HAP-1 (cell line): ENCODE data around the gene USP6.
A peak's percentile ranks its signal among the peaks of the same experiment; 100 is the strongest.
"Not testable (repeated sequence)": the region's sequence is repeated elsewhere in the genome, so short reads cannot be mapped to it uniquely, and the experiment has no call there.

Experiments used
- DNase-seq, 2 experiments: peaks; one replicate each; pipeline ENCODE4 v3.0.0-alpha.2; 2016 to 2020; ENCODE audit warnings: low spot score in 2 of 2
- H3K27me3 ChIP-seq: fragments of 250-450 bp; sonication (Bioruptor Pico); 2 replicates; pipeline ENCODE4 v1.5.1; 2020; ENCODE audit warnings: low read depth, mild to moderate bottlenecking, moderate library complexity
- H3K36me3 ChIP-seq: fragments of 250-450 bp; sonication (Bioruptor Pico); replicated peaks from 2 replicates; pipeline ENCODE4 v1.5.1; 2020; ENCODE audit warnings: mild to moderate bottlenecking
- H3K4me1 ChIP-seq: fragments of 250-450 bp; sonication (Bioruptor Pico); 2 replicates; pipeline ENCODE4 v1.5.1; 2020; ENCODE audit warnings: mild to moderate bottlenecking
- H3K4me3 ChIP-seq: fragments of 250-450 bp; sonication (Bioruptor Pico); 2 replicates; pipeline ENCODE4 v1.5.1; 2020; ENCODE audit warnings: mild to moderate bottlenecking, moderate library complexity
- H3K9me3 ChIP-seq: fragments of 250-450 bp; sonication (Bioruptor Pico); 2 replicates; pipeline ENCODE4 v1.5.1; 2020; ENCODE audit warnings: mild to moderate bottlenecking, moderate library complexity
- in situ Hi-C: fragments of 300-500 bp; cut with MboI; formaldehyde crosslinking; loops from 3 replicates; pipeline ENCODE4 v1.14.3; 2020; ENCODE audit warnings: low sequenced_read_pairs, inconsistent platforms, mixed read lengths

Gene USP6

GRCh38 chr17:5135131-5135712 lies 19.4 kb downstream of the USP6 start:
- H3K36me3 ChIP-seq, in situ Hi-C loops, DNase-seq, H3K4me1 ChIP-seq, H3K27me3 ChIP-seq, H3K4me3 ChIP-seq, H3K9me3 ChIP-seq: not testable (repeated sequence)

GRCh38 chr17:5135726-5136579 lies 20.1 kb downstream of the USP6 start:
- no peaks in the 10 kb centered on the region for H3K27me3 ChIP-seq
- no peaks in the 10 kb centered on the region for H3K9me3 ChIP-seq
- no peaks in the 10 kb centered on the region for H3K36me3 ChIP-seq
- peak in 1 of 2 experiments; percentile 3 for DNase-seq
- no peaks in the 10 kb centered on the region for H3K4me1 ChIP-seq
- in situ Hi-C loops: no loop called here
- no peak overlapping the region for H3K4me3 ChIP-seq

- H3K4me1 ChIP-seq, H3K36me3 ChIP-seq, H3K9me3 ChIP-seq, H3K27me3 ChIP-seq, DNase-seq, in situ Hi-C loops, H3K4me3 ChIP-seq: not testable (repeated sequence)
Observed at GRCh38 chr17:5136580-5137412, 21.0 kb downstream of the USP6 start.

- H3K27me3 ChIP-seq, H3K4me3 ChIP-seq, H3K9me3 ChIP-seq, H3K36me3 ChIP-seq, H3K4me1 ChIP-seq, DNase-seq, in situ Hi-C loops: not testable (repeated sequence)
Observed at GRCh38 chr17:5137511-5138197, 21.8 kb downstream of the USP6 start.

GRCh38 chr17:5138198-5138544 lies 22.3 kb downstream of the USP6 start:
- H3K4me1 ChIP-seq, H3K4me3 ChIP-seq, DNase-seq, in situ Hi-C loops, H3K36me3 ChIP-seq, H3K9me3 ChIP-seq, H3K27me3 ChIP-seq: not testable (repeated sequence)

- H3K36me3 ChIP-seq: no peaks in the 10 kb centered on the region
- H3K9me3 ChIP-seq: no peaks in the 10 kb centered on the region
- H3K4me1 ChIP-seq: no peaks in the 10 kb centered on the region
- H3K27me3 ChIP-seq: no peaks in the 10 kb centered on the region
- H3K4me3 ChIP-seq: no peak overlapping the region
- no peak for DNase-seq
- in situ Hi-C loops: no loop called here
Observed at GRCh38 chr17:5138616-5139457, 23.0 kb downstream of the USP6 start.

GRCh38 chr17:5139458-5139732 lies 23.6 kb downstream of the USP6 start:
- DNase-seq: no peak
- Histone ChIP-seq H3K36me3 (no peaks in the 10 kb centered on the region), H3K4me3 (no peak overlapping the region), H3K27me3 (no peaks in the 10 kb centered on the region), H3K9me3 (no peaks in the 10 kb centered on the region), H3K4me1 (no peaks in the 10 kb centered on the region)
- in situ Hi-C loops: no loop called here

- H3K4me1 ChIP-seq, H3K4me3 ChIP-seq, H3K36me3 ChIP-seq, H3K9me3 ChIP-seq, DNase-seq, in situ Hi-C loops, H3K27me3 ChIP-seq: not testable (repeated sequence)
Observed at GRCh38 chr17:5142877-5143276, 27.0 kb downstream of the USP6 start.

GRCh38 chr17:5146122-5146521 lies 30.3 kb downstream of the USP6 start:
- H3K4me1 ChIP-seq, DNase-seq, H3K9me3 ChIP-seq, H3K36me3 ChIP-seq, in situ Hi-C loops, H3K4me3 ChIP-seq, H3K27me3 ChIP-seq: not testable (repeated sequence)

- H3K4me1 ChIP-seq, H3K27me3 ChIP-seq, in situ Hi-C loops, H3K36me3 ChIP-seq, H3K4me3 ChIP-seq, H3K9me3 ChIP-seq, DNase-seq: not testable (repeated sequence)
Observed at GRCh38 chr17:5160702-5161101, 44.9 kb downstream of the USP6 start.

GRCh38 chr17:5161793-5162192 lies 46.0 kb downstream of the USP6 start:
- H3K36me3 ChIP-seq, in situ Hi-C loops, DNase-seq, H3K9me3 ChIP-seq, H3K4me1 ChIP-seq, H3K27me3 ChIP-seq, H3K4me3 ChIP-seq: not testable (repeated sequence)

- no peak for DNase-seq
- Histone ChIP-seq H3K4me3 (no peak overlapping the region), H3K36me3 (no peaks in the 10 kb centered on the region), H3K27me3 (no peaks in the 10 kb centered on the region), H3K4me1 (no peaks in the 10 kb centered on the region), H3K9me3 (no peaks in the 10 kb centered on the region)
- in situ Hi-C loops: no loop called here
Observed at GRCh38 chr17:5164436-5164835, 48.6 kb downstream of the USP6 start.

- DNase-seq, H3K4me3 ChIP-seq, H3K9me3 ChIP-seq, in situ Hi-C loops, H3K27me3 ChIP-seq, H3K36me3 ChIP-seq, H3K4me1 ChIP-seq: not testable (repeated sequence)
Observed at GRCh38 chr17:5165791-5166564, 50.1 kb downstream of the USP6 start.
